H9 (cell line): Measurements from ENCODE around the gene CRHR2. TPM values are rescaled to one million over a fixed set of nuclear protein-coding genes. Genes with fewer than 3 reads are reported as not detected.

Source experiments
- DNase-seq: peaks from one replicate; pipeline ENCODE4 v3.0.0-alpha.2; 2017
- H2AFZ ChIP-seq: one replicate; pipeline ENCODE4 v1.6.1; 2013; ENCODE audit warnings: mild to moderate bottlenecking, low read length, control low read depth, moderate library complexity
- H2AK5ac ChIP-seq: 2 replicates; pipeline ENCODE4 v1.6.1; 2013; ENCODE audit warnings: low read length, control low read depth, mixed read lengths; ENCODE audit not compliant: insufficient read length
- H2BK120ac ChIP-seq: one replicate; pipeline ENCODE4 v1.6.1; 2013; ENCODE audit warnings: low read depth, mild to moderate bottlenecking, low read length, control low read depth, inconsistent platforms; ENCODE audit not compliant: poor library complexity, severe bottlenecking
- H2BK12ac ChIP-seq: 2 replicates; pipeline ENCODE4 v1.6.1; 2013; ENCODE audit warnings: low read length, control low read depth, mixed read lengths, low read depth; ENCODE audit not compliant: insufficient read length
- H2BK15ac ChIP-seq: 2 replicates; pipeline ENCODE4 v1.6.1; 2013; ENCODE audit warnings: low read depth, low read length, control low read depth
- H2BK20ac ChIP-seq: one replicate; pipeline ENCODE4 v1.6.1; 2013; ENCODE audit warnings: low read depth, mild to moderate bottlenecking, low read length, control low read depth, inconsistent platforms; ENCODE audit not compliant: poor library complexity, severe bottlenecking
- H2BK5ac ChIP-seq: 2 replicates; pipeline ENCODE4 v1.6.1; 2013; ENCODE audit warnings: low read length, control low read depth, mixed read lengths; ENCODE audit not compliant: insufficient read length
- H3K14ac ChIP-seq: 2 replicates; pipeline ENCODE4 v1.6.1; 2013; ENCODE audit warnings: low read length, control low read depth; ENCODE audit not compliant: insufficient read depth
- H3K18ac ChIP-seq: 2 replicates; pipeline ENCODE4 v1.6.1; 2013; ENCODE audit warnings: low read depth, mild to moderate bottlenecking, mixed read lengths, low read length, control low read depth; ENCODE audit not compliant: insufficient read length
- H3K23ac ChIP-seq: 2 replicates; pipeline ENCODE4 v1.6.1; 2013; ENCODE audit warnings: low read length, control low read depth, mixed read lengths, low read depth; ENCODE audit not compliant: insufficient read length
- H3K23me2 ChIP-seq: 2 replicates; pipeline ENCODE4 v1.6.1; 2013; ENCODE audit warnings: low read depth, mild to moderate bottlenecking, mixed read lengths, low read length, control low read depth; ENCODE audit not compliant: insufficient read length, poor library complexity, severe bottlenecking
- H3K27ac ChIP-seq: 2 replicates; pipeline ENCODE4 v1.5.1; 2013; ENCODE audit warnings: low read length, control low read depth, mixed read lengths, low read depth; ENCODE audit not compliant: insufficient read length
- H3K27me3 ChIP-seq: 2 replicates; pipeline ENCODE4 v1.6.1; 2013; ENCODE audit warnings: low read length, control low read depth, inconsistent platforms; ENCODE audit not compliant: insufficient read depth
- H3K4ac ChIP-seq: 2 replicates; pipeline ENCODE4 v1.6.1; 2013; ENCODE audit warnings: low read depth, mild to moderate bottlenecking, control low read depth, inconsistent platforms, low read length, moderate library complexity
- H3K4me1 ChIP-seq: 2 replicates; pipeline ENCODE4 v1.6.1; 2013; ENCODE audit warnings: low read length, control low read depth, inconsistent platforms; ENCODE audit not compliant: insufficient read depth
- H3K4me2 ChIP-seq: 2 replicates; pipeline ENCODE4 v1.6.1; 2013; ENCODE audit warnings: low read length, control low read depth, mixed read lengths; ENCODE audit not compliant: insufficient read length, insufficient read depth
- H3K56ac ChIP-seq: 2 replicates; pipeline ENCODE4 v1.6.1; 2013; ENCODE audit warnings: low read depth, mild to moderate bottlenecking, mixed read lengths, low read length, control low read depth; ENCODE audit not compliant: insufficient read length
- H3K79me1 ChIP-seq: 2 replicates; pipeline ENCODE4 v1.6.1; 2013; ENCODE audit warnings: low read depth, mild to moderate bottlenecking, moderate library complexity, low read length, control low read depth, inconsistent platforms; ENCODE audit not compliant: insufficient read depth, poor library complexity, severe bottlenecking
- H3K79me2 ChIP-seq: 2 replicates; pipeline ENCODE4 v1.6.1; 2013; ENCODE audit warnings: low read length, control low read depth, inconsistent platforms; ENCODE audit not compliant: insufficient read depth
- H3K9ac ChIP-seq: 2 replicates; pipeline ENCODE4 v1.6.1; 2013; ENCODE audit warnings: low read length, control low read depth, mixed read lengths; ENCODE audit not compliant: insufficient read length; ENCODE audit errors: extremely low read depth
- H3K9me3 ChIP-seq: one replicate; pipeline ENCODE4 v1.6.1; 2013; ENCODE audit warnings: low read depth, low read length, inconsistent platforms; ENCODE audit not compliant: control insufficient read depth
- H3T11ph ChIP-seq: one replicate; pipeline ENCODE4 v1.6.1; 2013; ENCODE audit warnings: mild to moderate bottlenecking, low read length, control low read depth, inconsistent platforms
- H4K20me1 ChIP-seq: one replicate; pipeline ENCODE4 v1.6.1; 2013; ENCODE audit not compliant: control insufficient read depth, insufficient read length, insufficient read depth
- H4K5ac ChIP-seq: 2 replicates; pipeline ENCODE4 v1.6.1; 2013; ENCODE audit warnings: low read depth, mild to moderate bottlenecking, mixed read lengths, low read length, control low read depth; ENCODE audit not compliant: insufficient read length
- H4K8ac ChIP-seq: replicated peaks from 2 replicates; pipeline ENCODE4 v1.6.1; 2013; ENCODE audit warnings: low read length, control low read depth, mixed read lengths, low read depth; ENCODE audit not compliant: insufficient read length
- H4K91ac ChIP-seq: 2 replicates; pipeline ENCODE4 v1.6.1; 2013; ENCODE audit warnings: low read depth, mild to moderate bottlenecking, moderate library complexity, mixed read lengths, low read length, control low read depth; ENCODE audit not compliant: insufficient read length
- H3K27ac Mint-ChIP-seq, 3 experiments: 2 replicates in 2 of 3; 3 replicates in 1 of 3; pipeline ENCODE4 v1.8.0; 2020 to 2021; ENCODE audit warnings: mixed read lengths in 3 of 3, mild to moderate bottlenecking in 1 of 3, moderate library complexity in 1 of 3
- H3K27me3 Mint-ChIP-seq: 2 replicates; pipeline ENCODE4 v1.8.0; 2021; ENCODE audit warnings: low read depth, mild to moderate bottlenecking, moderate library complexity, mixed read lengths
- H3K36me3 Mint-ChIP-seq, 3 experiments: 2 replicates in 2 of 3; 3 replicates in 1 of 3; pipeline ENCODE4 v1.8.0; 2020 to 2021; ENCODE audit warnings: low read depth in 3 of 3, mixed read lengths in 3 of 3; ENCODE audit not compliant: insufficient read depth in 1 of 3
- H3K4me1 Mint-ChIP-seq, 2 experiments: 2 replicates each; pipeline ENCODE4 v1.8.0; 2020; ENCODE audit warnings: mixed read lengths in 2 of 2
- H3K4me3 Mint-ChIP-seq, 2 experiments: 2 replicates in 1 of 2; 3 replicates in 1 of 2; pipeline ENCODE4 v1.8.0; 2020 to 2021; ENCODE audit warnings: mild to moderate bottlenecking in 2 of 2, mixed read lengths in 2 of 2, moderate library complexity in 1 of 2
- H3K9me3 Mint-ChIP-seq, 2 experiments: 2 replicates in 1 of 2; 3 replicates in 1 of 2; pipeline ENCODE4 v1.8.0; 2020; ENCODE audit warnings: mild to moderate bottlenecking in 2 of 2, mixed read lengths in 2 of 2, moderate library complexity in 1 of 2
- CTCF ChIP-seq: fragments of 200-600 bp; sonication (generic); conservative IDR thresholded peaks from 3 replicates; pipeline ENCODE4 v1.8.0; 2021; ENCODE audit warnings: antibody characterized with exemption, mild to moderate bottlenecking
- whole genome bisulfite sequencing: extraction: QIAGEN DNeasy Blood & Tissue Kit; methylation state at CpG from one replicate; pipeline ENCODE4 v1.1.7; 2013; ENCODE audit warnings: missing lambda C conversion rate, low lambda C conversion rate, mixed read lengths; ENCODE audit not compliant: insufficient read length; ENCODE audit errors: extremely low coverage; 5-methylcytosine and 5-hydroxymethylcytosine counted together
- total RNA-seq: library from RNA; stranded (reverse); gene quantifications from 2 replicates; pipeline ENCODE4 v1.2.1, GENCODE V29; 2021

The CRHR2 gene
- total RNA-seq, 1 experiment from 2014 or later = 0.07 TPM

- Histone ChIP-seq H4K20me1 (no peaks in the 10 kb centered on the region), H2BK5ac (no peak overlapping the region), H3K4me1 (peaks cover 4% of the 10 kb centered on the region; the same call in 1 of the 2 replicates), H3K23ac (no peak overlapping the region), H3K4me2 (no peak overlapping the region), H3K14ac (no peak overlapping the region), H4K5ac (no peak overlapping the region), H4K8ac (no peak overlapping the region), H2BK120ac (no peak overlapping the region), H2BK12ac (no peak overlapping the region), H3K4ac (no peak overlapping the region), H3K18ac (no peak overlapping the region), H3K56ac (no peak overlapping the region), H3K23me2 (no peaks in the 10 kb centered on the region), H2AFZ (no peak overlapping the region), H2AK5ac (no peak overlapping the region), H3K9me3 (no peaks in the 10 kb centered on the region), H3K9ac (no peak overlapping the region), H2BK15ac (no peak overlapping the region), H3K79me2 (no peaks in the 10 kb centered on the region), H3K79me1 (no peaks in the 10 kb centered on the region), H4K91ac (no peak overlapping the region), H3K27me3 (no peaks in the 10 kb centered on the region), H2BK20ac (no peak overlapping the region), H3K27ac (no peak overlapping the region), H3T11ph (no peak overlapping the region)
- peaks cover 38% of the 10 kb centered on the region for H3K27me3 Mint-ChIP-seq
- no peak for TF ChIP-seq CTCF
- H3K27ac Mint-ChIP-seq = no peak overlapping the region
- no peaks in the 10 kb centered on the region; a peak in 1 of 7 replicates for H3K36me3 Mint-ChIP-seq
- H3K4me1 Mint-ChIP-seq = peaks cover 11 to 12% of the 10 kb centered on the region in 2 experiments
- H3K4me3 Mint-ChIP-seq = no peak overlapping the region
- no CpG with 5 or more reads among the region's 1 CpG for WGBS
- DNase-seq = no peak
- H3K9me3 Mint-ChIP-seq = no peaks in the 10 kb centered on the region
These were observed 7.8 kb downstream of the CRHR2 start for GRCh38 chr7:30674420-30674819.
